PC-3 (cell line): ENCODE results near the gene SNX19.

Experiments
- EZH2 ChIP-seq: fragments of 300-600 bp; sonication (generic); IDR thresholded peaks from one replicate; pipeline ENCODE4 v1.6.1; 2017; ENCODE audit warnings: antibody characterized with exemption, mild to moderate bottlenecking, low read length; ENCODE audit not compliant: unreplicated experiment
- TF ChIP-seq, protein P1 (sequence below): fragments of 300-600 bp; sonication (generic); conservative IDR thresholded peaks from 2 replicates; pipeline ENCODE4 v1.5.1; 2017; ENCODE audit warnings: antibody characterized with exemption, low read depth, mild to moderate bottlenecking, low read length

DNA sequence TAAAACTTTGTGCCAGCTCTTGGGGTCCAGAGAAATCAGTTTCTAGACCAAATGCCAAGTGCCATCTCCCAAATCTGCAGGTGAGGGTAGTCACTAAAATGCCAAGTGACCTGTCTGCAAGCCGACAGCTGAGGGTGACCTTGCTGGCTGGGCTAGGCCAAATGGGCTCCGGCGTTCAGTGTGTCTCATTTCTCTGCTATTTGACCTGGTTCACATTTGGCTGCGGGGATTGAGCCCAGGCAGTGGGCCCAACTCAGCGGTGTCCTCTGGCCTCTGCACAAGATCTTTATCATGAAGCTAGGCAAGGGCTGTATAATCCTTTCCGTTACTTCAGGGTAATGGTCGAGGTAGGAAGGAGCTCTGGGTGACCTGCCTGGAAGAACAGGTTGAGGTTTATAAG is 87.5 kb downstream of the SNX19 start:
- no peak for TF ChIP-seq EZH2
- TF ChIP-seq, protein P1, sequence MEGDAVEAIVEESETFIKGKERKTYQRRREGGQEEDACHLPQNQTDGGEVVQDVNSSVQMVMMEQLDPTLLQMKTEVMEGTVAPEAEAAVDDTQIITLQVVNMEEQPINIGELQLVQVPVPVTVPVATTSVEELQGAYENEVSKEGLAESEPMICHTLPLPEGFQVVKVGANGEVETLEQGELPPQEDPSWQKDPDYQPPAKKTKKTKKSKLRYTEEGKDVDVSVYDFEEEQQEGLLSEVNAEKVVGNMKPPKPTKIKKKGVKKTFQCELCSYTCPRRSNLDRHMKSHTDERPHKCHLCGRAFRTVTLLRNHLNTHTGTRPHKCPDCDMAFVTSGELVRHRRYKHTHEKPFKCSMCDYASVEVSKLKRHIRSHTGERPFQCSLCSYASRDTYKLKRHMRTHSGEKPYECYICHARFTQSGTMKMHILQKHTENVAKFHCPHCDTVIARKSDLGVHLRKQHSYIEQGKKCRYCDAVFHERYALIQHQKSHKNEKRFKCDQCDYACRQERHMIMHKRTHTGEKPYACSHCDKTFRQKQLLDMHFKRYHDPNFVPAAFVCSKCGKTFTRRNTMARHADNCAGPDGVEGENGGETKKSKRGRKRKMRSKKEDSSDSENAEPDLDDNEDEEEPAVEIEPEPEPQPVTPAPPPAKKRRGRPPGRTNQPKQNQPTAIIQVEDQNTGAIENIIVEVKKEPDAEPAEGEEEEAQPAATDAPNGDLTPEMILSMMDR = no peak
